ENCODE measurements around the gene FUNDC2. TPM values are rescaled to one million over a fixed set of nuclear protein-coding genes. Genes with fewer than 3 reads are reported as not detected.

FUNDC2 gene
- total RNA-seq, 2 donors from 2014 or later, result 146 to 178 TPM

GRCh38 chrX:154987940-154988339, 38.7 kb upstream of the FUNDC2 start:
- Histone ChIP-seq H3K36me3 (no peaks in the 10 kb centered on the region), H3K4me3 (no peak overlapping the region), H3K27ac (no peak overlapping the region), H3K27me3 (no peaks in the 10 kb centered on the region), H3K4me1 (no peaks in the 10 kb centered on the region), H3K9me3 (no peaks in the 10 kb centered on the region)
- TF ChIP-seq CTCF (IDR thresholded peaks at IDR 0.05), result no peak
- no peak for DNase-seq (ENCODE audit: low spot score)

GRCh38 chrX:154988719-154989118, 37.9 kb upstream of the FUNDC2 start:
- Histone ChIP-seq H3K4me1 (no peaks in the 10 kb centered on the region), H3K4me3 (no peak overlapping the region), H3K9me3 (no peaks in the 10 kb centered on the region), H3K27ac (no peak overlapping the region), H3K27me3 (no peaks in the 10 kb centered on the region), H3K36me3 (no peaks in the 10 kb centered on the region)
- no peak for TF ChIP-seq CTCF (IDR thresholded peaks at IDR 0.05)
- no peak for DNase-seq (ENCODE audit: low spot score)

- no peaks in the 10 kb centered on the region for H3K4me1 ChIP-seq
- no peak overlapping the region for H3K27ac ChIP-seq
- H3K9me3 ChIP-seq, result no peaks in the 10 kb centered on the region
- no peak for TF ChIP-seq CTCF (IDR thresholded peaks at IDR 0.05)
- no peaks in the 10 kb centered on the region for H3K36me3 ChIP-seq
- no peak for DNase-seq (ENCODE audit: low spot score)
- no peaks in the 10 kb centered on the region for H3K27me3 ChIP-seq
- H3K4me3 ChIP-seq, result no peak overlapping the region
Measured at GRCh38 chrX:154990496-154990895, 36.1 kb upstream of the FUNDC2 start.

DNA sequence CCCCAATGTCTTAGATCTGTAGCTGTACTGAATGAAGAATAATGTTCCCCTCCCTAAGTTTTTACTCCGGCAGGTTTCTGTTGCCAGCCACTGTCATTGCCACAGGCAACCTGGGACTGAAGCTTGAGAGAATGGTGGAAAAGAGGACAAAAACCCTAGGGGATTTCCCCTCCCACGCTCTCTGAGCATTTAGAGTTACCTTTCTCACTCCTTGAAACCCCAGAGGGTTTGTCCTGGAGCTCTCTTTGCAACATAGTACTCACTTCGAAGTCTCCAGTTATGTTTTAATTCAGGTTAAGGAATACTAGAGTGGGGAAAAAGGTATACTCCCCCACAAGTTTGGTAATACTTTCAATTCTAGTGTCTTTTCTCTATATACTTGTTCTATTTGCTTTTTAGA, 35.6 kb upstream of the FUNDC2 start:
- no peaks in the 10 kb centered on the region for H3K9me3 ChIP-seq
- DNase-seq (ENCODE audit: low spot score), result no peak
- TF ChIP-seq CTCF (IDR thresholded peaks at IDR 0.05), result no peak
- no peak overlapping the region for H3K27ac ChIP-seq
- no peaks in the 10 kb centered on the region for H3K4me1 ChIP-seq
- H3K4me3 ChIP-seq, result no peak overlapping the region
- no peaks in the 10 kb centered on the region for H3K36me3 ChIP-seq
- no peaks in the 10 kb centered on the region for H3K27me3 ChIP-seq

DNA sequence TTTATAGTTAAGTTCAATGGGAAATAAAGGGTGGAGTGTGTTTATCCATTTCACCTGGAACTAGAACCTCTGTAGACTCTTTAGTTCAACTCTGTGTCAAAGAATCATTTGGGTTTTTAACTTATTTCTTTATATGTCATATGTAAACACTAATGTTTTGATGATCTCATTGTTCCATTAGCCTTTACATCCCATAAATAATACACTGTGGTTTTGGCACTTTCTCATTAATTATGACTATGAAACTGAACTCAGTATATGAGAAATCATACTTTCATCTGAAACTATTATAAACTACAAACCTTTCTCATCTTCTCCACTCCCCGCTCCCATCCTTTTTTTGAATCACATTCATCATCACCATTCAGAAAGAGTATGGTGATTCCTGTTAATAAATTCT, 35.2 kb upstream of the FUNDC2 start:
- Histone ChIP-seq H3K4me3 (no peak overlapping the region), H3K27me3 (no peaks in the 10 kb centered on the region), H3K36me3 (no peaks in the 10 kb centered on the region), H3K9me3 (no peaks in the 10 kb centered on the region), H3K27ac (no peak overlapping the region), H3K4me1 (no peaks in the 10 kb centered on the region)
- no peak for DNase-seq (ENCODE audit: low spot score)
- no peak for TF ChIP-seq CTCF (IDR thresholded peaks at IDR 0.05)

GRCh38 chrX:154998204-154998880, 28.3 kb upstream of the FUNDC2 start:
- Histone ChIP-seq H3K36me3 (no peaks in the 10 kb centered on the region), H3K27me3 (no peaks in the 10 kb centered on the region), H3K27ac (no peak overlapping the region), H3K4me1 (no peaks in the 10 kb centered on the region), H3K9me3 (no peaks in the 10 kb centered on the region), H3K4me3 (no peak overlapping the region)
- no peak for DNase-seq (ENCODE audit: low spot score)
- no peak for TF ChIP-seq CTCF (IDR thresholded peaks at IDR 0.05)

All from right atrium auricular region (tissue), 2 donors.